ENCODE results near the gene SPTBN1. TPM values are rescaled to one million over a fixed set of nuclear protein-coding genes. Genes with fewer than 3 reads are reported as not detected.

The SPTBN1 gene
- total and polyA plus RNA-seq, 2 of the 13 experiments (the other 11 are each of a cell fraction or from before 2014, with no cell fraction given): 123 to 299 TPM

DNA sequence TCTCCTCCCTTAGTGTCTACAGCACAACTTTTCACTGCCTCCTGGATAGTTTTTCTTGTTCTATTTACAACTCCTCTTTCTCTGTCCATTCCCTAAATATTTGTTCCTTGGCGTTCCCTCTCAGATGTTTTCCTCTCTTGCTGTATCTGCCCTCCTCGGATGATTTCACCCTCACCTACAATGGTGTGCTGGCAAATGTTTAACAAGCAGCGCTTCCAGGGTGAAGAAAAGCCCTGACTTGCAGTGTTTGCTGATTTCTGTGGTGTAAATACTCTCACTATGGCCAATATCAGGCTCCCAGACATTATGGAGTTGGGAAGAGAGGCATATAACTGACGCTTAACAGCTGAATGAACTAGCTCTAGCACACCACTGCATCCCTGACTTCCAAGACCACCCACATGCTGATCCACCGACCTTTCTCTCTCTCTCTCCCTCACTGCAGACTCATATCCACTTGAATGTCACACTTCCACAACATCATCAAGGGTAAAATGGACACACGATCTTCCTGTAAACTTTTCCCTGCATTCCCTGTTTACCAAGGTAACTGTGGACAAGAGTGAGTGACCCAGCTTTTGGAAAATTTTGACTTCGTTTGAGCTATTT is 31.5 kb upstream of the SPTBN1 start (continued):
- TF ChIP-seq, protein P1, sequence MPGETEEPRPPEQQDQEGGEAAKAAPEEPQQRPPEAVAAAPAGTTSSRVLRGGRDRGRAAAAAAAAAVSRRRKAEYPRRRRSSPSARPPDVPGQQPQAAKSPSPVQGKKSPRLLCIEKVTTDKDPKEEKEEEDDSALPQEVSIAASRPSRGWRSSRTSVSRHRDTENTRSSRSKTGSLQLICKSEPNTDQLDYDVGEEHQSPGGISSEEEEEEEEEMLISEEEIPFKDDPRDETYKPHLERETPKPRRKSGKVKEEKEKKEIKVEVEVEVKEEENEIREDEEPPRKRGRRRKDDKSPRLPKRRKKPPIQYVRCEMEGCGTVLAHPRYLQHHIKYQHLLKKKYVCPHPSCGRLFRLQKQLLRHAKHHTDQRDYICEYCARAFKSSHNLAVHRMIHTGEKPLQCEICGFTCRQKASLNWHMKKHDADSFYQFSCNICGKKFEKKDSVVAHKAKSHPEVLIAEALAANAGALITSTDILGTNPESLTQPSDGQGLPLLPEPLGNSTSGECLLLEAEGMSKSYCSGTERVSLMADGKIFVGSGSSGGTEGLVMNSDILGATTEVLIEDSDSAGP (CRISPR knock-in tag; IDR thresholded peaks at IDR 0.05; ENCODE audit: borderline replicate concordance): no peak
- TF ChIP-seq, protein P2, sequence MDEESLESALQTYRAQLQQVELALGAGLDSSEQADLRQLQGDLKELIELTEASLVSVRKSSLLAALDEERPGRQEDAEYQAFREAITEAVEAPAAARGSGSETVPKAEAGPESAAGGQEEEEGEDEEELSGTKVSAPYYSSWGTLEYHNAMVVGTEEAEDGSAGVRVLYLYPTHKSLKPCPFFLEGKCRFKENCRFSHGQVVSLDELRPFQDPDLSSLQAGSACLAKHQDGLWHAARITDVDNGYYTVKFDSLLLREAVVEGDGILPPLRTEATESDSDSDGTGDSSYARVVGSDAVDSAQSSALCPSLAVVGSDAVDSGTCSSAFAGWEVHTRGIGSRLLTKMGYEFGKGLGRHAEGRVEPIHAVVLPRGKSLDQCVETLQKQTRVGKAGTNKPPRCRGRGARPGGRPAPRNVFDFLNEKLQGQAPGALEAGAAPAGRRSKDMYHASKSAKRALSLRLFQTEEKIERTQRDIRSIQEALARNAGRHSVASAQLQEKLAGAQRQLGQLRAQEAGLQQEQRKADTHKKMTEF (CRISPR knock-in tag; IDR thresholded peaks at IDR 0.05): no peak
- no peak for TF ChIP-seq PCBP2 (optimal IDR thresholded peaks at IDR 0.05; ENCODE audit: low read depth, low read length, poor library complexity, severe bottlenecking)
- no peak for TF ChIP-seq ZNF775 (CRISPR knock-in tag; IDR thresholded peaks at IDR 0.05; ENCODE audit: borderline replicate concordance)
- peak; percentile 29; the same call in 1 of the 2 replicates for TF ChIP-seq TBX2 (CRISPR knock-in tag; IDR thresholded peaks at IDR 0.05; ENCODE audit: borderline replicate concordance)
- no peak for TF ChIP-seq DR1 (CRISPR knock-in tag; IDR thresholded peaks at IDR 0.05)
- no peak for TF ChIP-seq SKI (IDR thresholded peaks at IDR 0.05; ENCODE audit: partially characterized antibody)
- no peak for TF ChIP-seq ZBTB1 (CRISPR knock-in tag; IDR thresholded peaks at IDR 0.05; ENCODE audit: borderline replicate concordance)
- no peak for TF ChIP-seq POLR2AphosphoS2 (IDR thresholded peaks at IDR 0.05; ENCODE audit: low read depth, low read length)
- no peak for TF ChIP-seq ZFP90 (CRISPR knock-in tag; IDR thresholded peaks at IDR 0.05; ENCODE audit: borderline replicate concordance)
- TF ChIP-seq, protein P3, sequence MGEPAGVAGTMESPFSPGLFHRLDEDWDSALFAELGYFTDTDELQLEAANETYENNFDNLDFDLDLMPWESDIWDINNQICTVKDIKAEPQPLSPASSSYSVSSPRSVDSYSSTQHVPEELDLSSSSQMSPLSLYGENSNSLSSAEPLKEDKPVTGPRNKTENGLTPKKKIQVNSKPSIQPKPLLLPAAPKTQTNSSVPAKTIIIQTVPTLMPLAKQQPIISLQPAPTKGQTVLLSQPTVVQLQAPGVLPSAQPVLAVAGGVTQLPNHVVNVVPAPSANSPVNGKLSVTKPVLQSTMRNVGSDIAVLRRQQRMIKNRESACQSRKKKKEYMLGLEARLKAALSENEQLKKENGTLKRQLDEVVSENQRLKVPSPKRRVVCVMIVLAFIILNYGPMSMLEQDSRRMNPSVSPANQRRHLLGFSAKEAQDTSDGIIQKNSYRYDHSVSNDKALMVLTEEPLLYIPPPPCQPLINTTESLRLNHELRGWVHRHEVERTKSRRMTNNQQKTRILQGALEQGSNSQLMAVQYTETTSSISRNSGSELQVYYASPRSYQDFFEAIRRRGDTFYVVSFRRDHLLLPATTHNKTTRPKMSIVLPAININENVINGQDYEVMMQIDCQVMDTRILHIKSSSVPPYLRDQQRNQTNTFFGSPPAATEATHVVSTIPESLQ (CRISPR knock-in tag; conservative IDR thresholded peaks at IDR 0.05): no peak
- TF ChIP-seq, protein P4, sequence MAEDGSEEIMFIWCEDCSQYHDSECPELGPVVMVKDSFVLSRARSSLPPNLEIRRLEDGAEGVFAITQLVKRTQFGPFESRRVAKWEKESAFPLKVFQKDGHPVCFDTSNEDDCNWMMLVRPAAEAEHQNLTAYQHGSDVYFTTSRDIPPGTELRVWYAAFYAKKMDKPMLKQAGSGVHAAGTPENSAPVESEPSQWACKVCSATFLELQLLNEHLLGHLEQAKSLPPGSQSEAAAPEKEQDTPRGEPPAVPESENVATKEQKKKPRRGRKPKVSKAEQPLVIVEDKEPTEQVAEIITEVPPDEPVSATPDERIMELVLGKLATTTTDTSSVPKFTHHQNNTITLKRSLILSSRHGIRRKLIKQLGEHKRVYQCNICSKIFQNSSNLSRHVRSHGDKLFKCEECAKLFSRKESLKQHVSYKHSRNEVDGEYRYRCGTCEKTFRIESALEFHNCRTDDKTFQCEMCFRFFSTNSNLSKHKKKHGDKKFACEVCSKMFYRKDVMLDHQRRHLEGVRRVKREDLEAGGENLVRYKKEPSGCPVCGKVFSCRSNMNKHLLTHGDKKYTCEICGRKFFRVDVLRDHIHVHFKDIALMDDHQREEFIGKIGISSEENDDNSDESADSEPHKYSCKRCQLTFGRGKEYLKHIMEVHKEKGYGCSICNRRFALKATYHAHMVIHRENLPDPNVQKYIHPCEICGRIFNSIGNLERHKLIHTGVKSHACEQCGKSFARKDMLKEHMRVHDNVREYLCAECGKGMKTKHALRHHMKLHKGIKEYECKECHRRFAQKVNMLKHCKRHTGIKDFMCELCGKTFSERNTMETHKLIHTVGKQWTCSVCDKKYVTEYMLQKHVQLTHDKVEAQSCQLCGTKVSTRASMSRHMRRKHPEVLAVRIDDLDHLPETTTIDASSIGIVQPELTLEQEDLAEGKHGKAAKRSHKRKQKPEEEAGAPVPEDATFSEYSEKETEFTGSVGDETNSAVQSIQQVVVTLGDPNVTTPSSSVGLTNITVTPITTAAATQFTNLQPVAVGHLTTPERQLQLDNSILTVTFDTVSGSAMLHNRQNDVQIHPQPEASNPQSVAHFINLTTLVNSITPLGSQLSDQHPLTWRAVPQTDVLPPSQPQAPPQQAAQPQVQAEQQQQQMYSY (CRISPR knock-in tag; IDR thresholded peaks at IDR 0.05): no peak
- TF ChIP-seq, protein P5, sequence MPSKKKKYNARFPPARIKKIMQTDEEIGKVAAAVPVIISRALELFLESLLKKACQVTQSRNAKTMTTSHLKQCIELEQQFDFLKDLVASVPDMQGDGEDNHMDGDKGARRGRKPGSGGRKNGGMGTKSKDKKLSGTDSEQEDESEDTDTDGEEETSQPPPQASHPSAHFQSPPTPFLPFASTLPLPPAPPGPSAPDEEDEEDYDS (CRISPR knock-in tag; IDR thresholded peaks at IDR 0.05): no peak
- no peak for TF ChIP-seq SRF (IDR thresholded peaks at IDR 0.05; ENCODE audit: low read depth, low read length)
- TF ChIP-seq MLLT10 (CRISPR knock-in tag; IDR thresholded peaks at IDR 0.05): no peak
- no peak for TF ChIP-seq SOX13 (IDR thresholded peaks at IDR 0.05)
- no peak for TF ChIP-seq SOX13 (CRISPR knock-in tag; conservative IDR thresholded peaks at IDR 0.05 in 1 of 2, IDR thresholded peaks at IDR 0.05 in 1 of 2)
- no peak for TF ChIP-seq TOPORS (CRISPR knock-in tag; IDR thresholded peaks at IDR 0.05)
- TF ChIP-seq CAMTA2 (CRISPR knock-in tag; IDR thresholded peaks at IDR 0.05; ENCODE audit: borderline replicate concordance): no peak
- TF ChIP-seq ZBTB20 (CRISPR knock-in tag; IDR thresholded peaks at IDR 0.05; ENCODE audit: borderline replicate concordance, low read depth): no peak
